SK-N-SH treated with all-trans-retinoic acid at 6 μM for 48 hours (cell line): ENCODE data around the gene CIRBP.

ENCODE experiments used
- ISL1 ChIP-seq: fragments of 250-450 bp; sonication (Bioruptor Pico); IDR thresholded peaks from 2 replicates; pipeline ENCODE4 v2.1.2; 2022; ENCODE audit warnings: mild to moderate bottlenecking, moderate library complexity
- TOX ChIP-seq: fragments of 250-450 bp; sonication (Bioruptor Pico); IDR thresholded peaks from 2 replicates; pipeline ENCODE4 v1.8.0; 2021; ENCODE audit warnings: mild to moderate bottlenecking, moderate library complexity, borderline replicate concordance
- ZFP3 ChIP-seq: fragments of 250-450 bp; sonication (Bioruptor Pico); IDR thresholded peaks from 2 replicates; pipeline ENCODE4 v1.5.0; 2020; ENCODE audit warnings: mild to moderate bottlenecking, moderate library complexity

DNA sequence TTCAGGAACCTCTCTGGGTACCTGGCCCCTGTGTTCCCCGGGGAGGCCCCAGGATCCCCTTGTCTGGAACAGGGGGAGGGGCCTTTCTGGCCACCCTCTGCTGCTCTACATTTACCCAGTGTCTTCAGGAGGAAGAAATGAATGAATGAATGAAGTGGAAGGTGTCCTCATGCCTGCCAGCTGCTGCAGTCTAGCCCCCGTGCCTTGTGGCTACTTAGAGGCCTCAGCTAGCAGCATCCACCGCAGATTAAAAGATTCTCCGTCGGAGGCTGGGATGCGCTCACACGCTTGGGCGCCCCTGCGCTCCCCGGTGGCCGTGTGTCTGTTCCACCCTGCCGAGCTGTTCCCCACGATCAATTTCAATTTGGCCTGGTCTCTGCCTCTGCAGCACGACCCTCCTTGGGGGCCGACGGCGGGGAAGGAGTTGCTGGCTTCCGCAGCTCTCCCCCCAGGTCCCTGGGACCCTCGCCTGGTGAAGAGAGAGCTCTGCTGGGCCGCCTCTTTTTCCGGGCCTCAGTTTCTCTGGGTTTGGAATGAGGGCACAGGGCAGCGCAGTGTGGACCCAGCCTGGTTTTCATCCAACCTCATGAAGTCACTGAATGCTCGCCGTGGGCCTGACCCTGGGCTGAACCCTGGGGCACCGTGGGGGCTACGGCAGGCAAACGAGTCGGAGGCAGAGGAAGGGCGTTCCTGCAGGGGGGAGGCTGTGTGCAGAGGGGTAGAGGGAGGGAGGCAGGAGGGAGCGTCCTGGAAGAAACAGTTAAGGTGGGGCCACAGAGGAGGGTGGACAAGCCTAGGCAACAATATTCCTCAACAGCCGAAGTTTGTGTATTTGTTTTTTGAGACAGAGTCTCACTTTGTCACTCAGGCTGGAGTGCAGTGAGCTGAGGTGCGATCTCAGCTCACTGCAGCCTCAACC lies 44.8 kb downstream of the CIRBP start:
- no peak for TF ChIP-seq ISL1 (CRISPR knock-in tag)
- no peak for TF ChIP-seq ZFP3 (CRISPR knock-in tag)
- no peak for TF ChIP-seq TOX (CRISPR knock-in tag)
